DMS153 treated with DMSO at 0.1 percent for 48 hours (cell line): ENCODE data around the gene KRT6C.

Source experiments
- DNase-seq: peaks from one replicate; lab custom pipeline; 2025; ENCODE audit not compliant: unreplicated experiment; lab: John Stamatoyannopoulos, UW

The KRT6C gene

DNA sequence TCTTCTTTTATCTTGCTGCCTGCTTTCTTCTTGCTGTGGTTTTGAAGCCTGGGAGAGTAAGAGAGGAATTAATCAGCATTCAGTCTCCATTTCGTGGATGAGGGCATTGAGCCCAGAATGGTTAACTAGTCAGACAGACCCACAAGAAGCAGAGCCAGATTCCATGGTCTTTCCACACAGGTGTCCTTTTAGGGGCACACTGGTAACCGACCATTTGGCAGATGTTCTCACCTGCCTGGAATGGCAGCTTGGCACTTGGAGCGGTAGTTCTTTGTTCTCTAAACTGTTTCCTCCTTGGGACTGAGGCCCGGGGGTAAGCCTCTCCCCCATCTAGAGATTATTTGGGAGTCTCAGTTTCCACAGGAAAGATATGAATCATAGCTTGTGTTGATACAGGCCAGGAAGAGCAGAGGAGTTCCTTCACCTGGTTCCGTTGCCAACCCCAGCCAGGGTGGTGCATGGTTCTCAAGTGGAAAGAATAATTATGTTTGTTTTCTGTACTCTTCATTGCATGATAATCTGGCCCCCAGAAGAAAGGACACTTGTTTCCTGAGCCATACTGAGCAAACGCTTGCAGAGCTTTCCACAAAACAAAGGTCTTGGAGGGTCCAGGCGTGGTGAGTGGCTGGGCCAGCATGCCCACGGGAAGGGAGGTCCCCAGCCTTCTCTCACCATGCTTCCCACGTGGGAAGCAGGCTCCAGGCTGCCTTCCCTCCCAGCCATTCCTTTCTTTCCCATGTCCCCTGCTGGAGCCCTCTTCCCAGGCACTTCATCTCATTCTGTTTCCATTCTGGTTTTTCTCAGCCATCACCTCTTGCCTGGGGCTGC lies 37.4 kb downstream of the KRT6C start:
- peak; percentile 6 for DNase-seq

DNA sequence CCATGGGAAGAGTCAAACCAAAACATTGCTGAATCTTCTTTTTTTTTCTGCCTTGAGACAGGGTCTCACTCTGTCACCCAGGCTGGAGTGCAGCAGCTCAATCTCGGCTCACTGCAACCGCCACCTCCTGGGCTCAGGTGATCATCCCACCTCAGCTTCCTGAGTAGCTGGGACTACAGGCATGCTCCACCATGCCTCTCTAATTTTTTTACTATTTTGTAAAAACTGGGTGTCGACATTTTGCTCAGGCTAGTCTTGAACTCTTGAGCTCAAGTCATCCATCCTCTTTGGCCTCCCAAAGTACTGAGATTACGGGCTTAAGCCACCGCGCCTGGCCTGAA lies 38.0 kb downstream of the KRT6C start:
- no peak for DNase-seq

DNA sequence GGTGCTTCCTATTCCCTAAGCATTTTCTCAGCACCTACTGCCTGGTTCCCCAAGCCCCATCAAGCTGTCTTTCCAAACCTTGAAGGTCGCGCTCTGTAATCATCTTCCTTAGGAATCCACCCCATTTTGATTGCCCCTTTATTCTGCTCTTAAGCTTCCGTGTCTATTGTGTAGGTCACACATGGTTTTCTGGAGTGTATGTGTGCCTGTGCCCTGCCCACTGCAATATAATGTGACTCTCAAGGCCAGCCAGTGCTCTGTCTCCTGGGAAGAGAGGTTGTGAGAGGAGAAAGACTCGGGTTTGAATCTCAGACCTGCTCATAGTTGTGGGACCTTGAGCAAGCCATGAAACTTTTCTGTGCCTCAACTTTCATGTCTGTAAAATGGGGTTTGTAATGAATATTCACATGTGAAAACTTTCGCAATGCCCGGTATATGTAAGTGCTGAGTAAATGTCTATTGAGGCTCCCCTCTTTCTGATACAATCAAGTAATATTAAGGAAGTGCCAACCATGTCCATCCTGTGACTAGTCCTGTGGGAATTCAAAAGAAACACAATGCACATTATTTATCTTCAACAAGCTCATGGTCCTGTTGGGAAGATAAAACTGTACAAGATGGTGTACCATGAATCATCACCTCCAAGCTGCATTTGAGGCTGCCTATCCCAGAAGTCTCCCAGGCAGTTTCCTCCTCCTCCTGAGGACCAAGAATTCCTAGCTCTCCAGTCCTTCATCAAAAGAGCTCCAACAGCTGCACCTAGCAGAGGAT lies 38.7 kb downstream of the KRT6C start:
- DNase-seq = no peak

DNA sequence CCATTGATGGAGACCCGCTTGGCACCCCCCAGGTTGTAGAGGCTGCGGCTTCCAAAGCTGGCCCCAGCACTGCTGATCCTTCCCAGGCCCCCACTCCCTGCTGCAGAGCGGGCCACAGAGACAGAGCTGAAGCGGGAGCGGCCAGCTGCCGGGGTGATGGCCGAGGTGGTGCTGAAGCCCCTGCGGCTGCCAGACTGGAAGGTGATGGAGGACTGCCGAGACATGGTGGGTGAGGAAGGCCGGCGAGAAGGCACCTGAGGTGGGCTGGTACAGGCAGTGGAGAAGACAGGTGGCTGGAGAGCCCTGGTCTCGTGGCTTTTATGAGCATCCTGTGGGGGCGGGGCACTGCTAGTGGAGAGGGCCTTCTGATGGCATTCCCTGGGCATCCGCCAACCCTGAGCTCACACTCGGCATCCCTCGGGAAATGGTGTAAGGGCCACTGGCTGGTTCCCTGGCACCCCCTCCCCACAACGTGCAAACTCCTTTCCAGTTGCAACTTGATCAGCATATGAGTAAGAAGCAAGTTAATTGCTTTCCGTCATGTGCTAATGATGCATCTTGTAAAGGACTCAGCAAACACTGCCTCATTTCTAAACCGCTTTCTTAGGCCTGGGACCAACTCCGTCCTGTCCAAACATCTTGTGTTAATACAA lies 39.4 kb downstream of the KRT6C start, which contains the start of gene KRT75:
Gene KRT75, minus strand, starts transcription at position 291 of the 653 bp plus-strand sequence. Its CDS starts 67 bp downstream, at position 224.
- DNase-seq = peak; percentile 8

DNA sequence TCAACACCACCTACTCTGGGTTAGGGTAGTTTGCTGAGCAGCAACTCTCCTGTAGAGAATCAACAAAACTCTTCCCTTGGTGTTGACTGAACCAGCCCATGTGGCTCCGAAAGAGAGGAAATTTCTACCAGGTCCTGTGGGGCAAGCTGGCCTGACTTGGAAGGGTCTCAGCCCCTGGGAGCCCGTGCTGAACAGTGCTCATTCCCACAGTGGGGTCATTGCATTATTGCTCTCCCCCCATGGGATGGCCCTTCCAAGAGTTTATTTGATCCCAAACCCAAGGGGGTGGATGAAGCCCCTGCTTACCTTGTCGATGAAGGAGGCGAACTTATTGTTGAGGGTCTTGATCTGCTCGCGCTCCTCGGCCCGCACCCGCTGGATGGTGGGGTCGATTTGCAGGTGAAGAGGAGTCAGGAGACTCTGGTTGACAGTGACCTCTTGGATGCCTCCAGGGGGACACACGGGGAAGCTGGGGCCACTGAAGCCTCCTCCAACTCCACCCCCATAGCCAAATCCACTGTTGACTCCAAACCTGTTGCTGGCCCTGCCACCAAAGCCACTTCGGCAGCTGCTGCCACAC lies 40.0 kb downstream of the KRT6C start:
- no peak for DNase-seq

DNA sequence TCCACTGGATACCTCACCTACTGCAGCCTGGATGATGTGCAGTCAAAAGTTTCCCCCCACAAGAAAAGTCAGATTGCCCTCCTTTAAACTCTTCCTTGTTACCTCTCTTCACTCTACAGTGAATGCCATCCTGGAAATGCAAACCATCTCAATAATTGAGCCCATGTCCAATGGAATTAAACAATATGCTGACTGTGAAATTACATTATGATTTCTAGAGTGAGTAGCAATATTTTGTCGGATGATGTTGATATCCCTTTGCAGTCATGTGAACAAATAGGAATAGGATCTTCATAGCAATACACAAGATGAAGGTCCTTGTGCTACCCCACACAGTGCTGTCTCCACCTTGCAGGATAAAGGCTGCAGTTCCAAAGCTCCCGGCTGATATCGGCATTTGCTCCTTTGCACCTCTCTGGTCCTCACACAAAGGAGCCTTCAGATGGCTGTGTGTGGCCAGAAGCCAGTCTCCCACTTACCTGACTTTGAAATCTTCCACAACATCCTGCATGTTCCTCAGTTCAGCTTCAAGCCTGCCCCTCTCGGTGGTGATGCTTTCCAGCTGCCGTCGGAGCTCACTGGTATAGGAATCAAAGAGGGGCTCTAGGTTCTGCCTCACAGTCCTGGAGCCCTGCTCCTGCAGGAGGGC lies 40.9 kb downstream of the KRT6C start:
- DNase-seq = no peak

DNA sequence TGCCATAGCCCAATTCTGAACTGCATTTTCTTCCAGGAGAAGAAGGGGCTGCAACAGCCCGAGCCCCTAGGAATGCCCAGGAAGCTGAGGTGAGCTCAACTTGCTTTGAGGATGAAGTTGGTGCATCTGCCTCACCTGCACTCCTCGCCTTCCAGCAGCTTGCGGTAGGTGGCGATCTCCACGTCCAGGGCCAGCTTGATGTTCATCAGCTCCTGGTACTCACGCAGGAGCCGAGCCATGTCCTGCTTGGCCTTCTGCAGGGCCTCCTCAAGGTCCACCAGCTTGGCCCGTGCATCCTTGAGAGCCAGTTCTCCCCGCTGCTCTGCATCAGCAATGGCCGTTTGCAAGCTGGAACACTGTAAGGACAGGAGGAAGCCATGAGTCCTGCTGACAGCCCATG lies 45.5 kb downstream of the KRT6C start:
- no peak for DNase-seq

DNA sequence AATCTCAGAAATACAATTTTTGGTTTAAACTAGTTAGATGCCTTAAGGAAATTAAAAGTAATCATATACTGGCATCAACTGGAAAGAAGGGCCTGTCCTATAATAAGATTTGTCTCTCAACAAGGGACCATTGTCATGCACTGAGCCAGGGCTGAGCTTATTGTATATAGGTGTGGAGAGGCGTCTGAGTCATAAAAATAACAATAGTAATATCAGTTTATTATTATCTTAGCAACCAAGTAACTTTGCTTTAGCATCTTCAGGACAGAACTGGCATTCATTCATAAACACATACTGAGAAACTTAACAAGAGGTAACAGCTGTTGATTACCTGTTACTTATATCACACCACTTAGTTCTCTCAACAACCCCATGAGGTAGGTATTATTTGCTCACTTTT lies 46.5 kb downstream of the KRT6C start:
- DNase-seq = no peak

DNA sequence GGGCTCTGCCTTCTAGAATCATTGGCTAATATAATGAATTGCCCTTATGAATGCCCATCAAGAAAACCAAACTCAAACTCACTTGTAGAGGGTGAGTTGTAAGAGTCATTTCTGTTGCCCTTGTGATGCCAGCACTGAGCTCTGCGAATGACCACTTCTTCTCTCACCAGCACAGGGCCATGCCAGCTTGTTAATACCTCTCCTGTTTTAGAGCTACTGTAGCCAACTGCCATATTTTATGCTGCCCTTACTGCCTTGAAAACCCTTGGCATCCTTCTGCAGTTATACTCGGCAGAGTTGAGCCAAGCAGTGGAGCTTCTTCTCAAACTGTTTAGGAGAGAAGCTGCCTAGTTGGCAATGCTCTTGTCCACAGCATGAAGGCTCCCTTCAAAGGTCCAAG lies 47.6 kb downstream of the KRT6C start:
- DNase-seq = no peak

DNA sequence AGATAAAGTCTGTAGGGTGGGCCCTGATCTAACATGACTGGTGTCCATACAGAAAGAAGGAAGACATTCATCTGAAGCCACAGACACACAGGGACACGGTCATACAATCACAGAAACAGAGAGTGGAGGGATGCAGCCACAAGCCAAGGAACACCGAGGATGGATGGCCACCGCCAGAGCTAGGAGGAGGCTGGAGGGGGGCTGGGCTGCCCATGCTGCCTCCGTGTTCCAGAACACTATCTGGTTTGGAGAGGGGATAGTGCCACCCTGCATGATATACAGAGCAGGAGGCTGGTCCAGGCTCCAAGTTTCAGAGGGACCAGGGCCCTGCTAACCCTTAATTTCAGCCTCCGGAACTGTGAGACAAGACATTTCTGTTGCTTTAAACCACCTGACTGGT lies 48.1 kb downstream of the KRT6C start:
- no peak for DNase-seq

DNA sequence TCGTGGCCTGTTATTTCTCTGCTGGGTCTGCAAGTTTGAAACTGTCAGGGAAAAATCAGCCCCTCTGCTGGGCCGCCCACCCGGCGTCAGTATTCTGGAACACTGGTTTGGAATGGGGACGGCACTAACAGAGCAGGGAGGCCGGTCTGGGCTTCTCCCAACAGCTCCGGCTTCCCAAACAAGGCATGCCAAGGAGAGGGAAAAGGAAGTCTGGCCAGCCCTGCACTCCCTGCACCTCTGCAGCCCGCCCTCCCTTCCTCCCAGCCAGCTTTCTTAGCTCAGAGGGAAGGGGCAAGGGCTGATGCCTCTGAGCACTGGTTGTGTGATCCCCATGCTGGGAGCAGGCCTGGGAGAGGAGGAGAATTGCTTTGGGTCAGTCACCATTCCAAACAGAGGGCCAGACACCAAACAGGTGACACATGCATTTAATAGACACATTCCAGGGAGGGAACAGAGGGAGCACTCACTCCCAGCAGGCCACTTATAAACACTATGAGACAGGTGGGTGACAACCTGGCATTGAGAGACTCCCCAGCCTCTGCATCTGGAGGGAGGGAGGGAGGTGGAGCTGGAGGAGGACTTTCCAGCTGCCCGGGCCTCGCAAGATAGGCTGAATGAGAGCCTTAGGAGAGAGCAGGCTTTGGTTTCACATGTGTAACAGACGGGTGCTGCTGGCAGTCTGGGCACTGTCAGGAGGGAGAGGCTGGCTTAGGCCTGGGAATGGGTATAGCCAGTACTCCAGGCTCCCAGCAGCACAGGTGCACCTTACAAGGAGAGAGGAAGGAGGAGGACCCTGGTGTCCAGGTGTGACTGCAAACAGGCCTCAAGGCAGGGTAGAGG lies 49.7 kb downstream of the KRT6C start:
- DNase-seq = no peak

DNA sequence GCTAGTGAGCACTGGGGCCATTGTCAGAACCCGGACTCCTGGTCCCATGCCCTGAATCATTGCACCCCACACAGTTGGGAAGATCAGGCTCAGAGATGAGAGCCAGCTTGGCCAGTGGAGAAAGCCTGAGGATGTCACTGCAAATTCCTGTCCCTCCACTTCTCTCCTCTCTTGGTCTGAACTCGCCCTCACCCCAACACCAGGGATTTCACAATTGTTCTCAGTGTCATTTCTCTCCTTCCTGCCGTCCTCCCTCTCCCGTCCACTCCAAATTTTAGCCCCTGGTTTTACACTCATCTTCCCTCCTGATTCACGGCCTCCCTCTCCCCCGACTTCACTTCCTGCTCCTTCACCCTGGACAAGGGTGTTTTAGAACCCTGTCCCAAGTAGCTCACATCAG lies 50.6 kb downstream of the KRT6C start:
- no peak for DNase-seq

DNA sequence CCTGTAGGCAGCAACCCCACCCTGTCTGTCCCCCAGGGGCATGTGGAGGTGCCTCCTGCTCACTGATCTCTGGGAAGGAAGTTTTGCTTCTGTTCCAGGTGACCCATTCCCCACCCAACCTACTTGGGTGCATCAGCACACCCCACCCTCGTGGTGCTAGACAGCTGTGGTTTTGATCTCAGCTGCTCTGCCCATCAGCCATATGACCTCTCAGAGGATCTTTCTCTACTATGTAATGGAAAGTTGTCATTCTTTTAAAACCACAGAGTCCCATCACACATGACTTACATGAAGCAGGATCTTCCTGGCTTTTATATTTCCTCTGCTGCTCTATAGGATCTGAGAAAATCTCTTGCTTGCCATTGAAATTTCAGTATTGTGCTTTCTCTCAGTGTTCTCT lies 53.9 kb downstream of the KRT6C start:
- no peak for DNase-seq

DNA sequence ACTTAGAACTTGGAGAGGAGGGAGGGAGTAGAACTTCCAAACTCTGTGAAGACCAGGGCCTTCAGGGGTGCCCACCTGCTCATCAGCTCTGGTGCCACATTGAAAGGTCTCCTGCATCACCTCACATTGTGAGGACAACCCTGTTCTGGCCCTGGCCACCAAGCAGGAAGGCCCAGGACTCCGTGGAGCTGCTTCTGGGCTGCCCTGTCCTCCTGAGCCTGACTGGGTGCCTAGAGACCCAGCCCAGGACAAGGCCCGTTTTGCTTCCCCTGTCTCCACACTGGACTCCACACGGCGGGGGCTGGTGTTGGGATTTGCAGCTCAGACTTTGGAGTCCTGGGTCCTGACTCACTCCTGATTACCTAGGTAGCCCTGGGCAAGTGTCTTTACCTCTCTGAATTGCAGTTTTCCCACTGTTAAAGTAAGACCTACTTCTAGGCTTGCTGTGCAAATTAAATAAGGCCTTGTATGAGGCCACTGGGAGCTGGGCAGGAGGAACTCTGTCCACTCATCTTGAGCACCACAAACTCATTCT lies 55.0 kb downstream of the KRT6C start:
- no peak for DNase-seq
